Nephron (organoid): ENCODE measurements around the gene CHRNG.

Experiments
- H3K27ac Mint-ChIP-seq, 3 experiments: 2 replicates each; pipeline ENCODE4 v1.8.0; 2020; ENCODE audit warnings: mixed read lengths in 3 of 3, mild to moderate bottlenecking in 2 of 3, moderate library complexity in 1 of 3
- H3K27me3 Mint-ChIP-seq: 2 replicates; pipeline ENCODE4 v1.8.0; 2021; ENCODE audit warnings: low read depth, mild to moderate bottlenecking, moderate library complexity, mixed read lengths
- H3K36me3 Mint-ChIP-seq: 2 replicates; pipeline ENCODE4 v1.8.0; 2020; ENCODE audit warnings: low read depth, mixed read lengths
- H3K4me1 Mint-ChIP-seq: 2 replicates; pipeline ENCODE4 v1.8.0; 2020; ENCODE audit warnings: mixed read lengths
- H3K4me3 Mint-ChIP-seq, 3 experiments: 2 replicates each; pipeline ENCODE4 v1.8.0; 2020; ENCODE audit warnings: mild to moderate bottlenecking in 3 of 3, mixed read lengths in 3 of 3, moderate library complexity in 2 of 3
- H3K9me3 Mint-ChIP-seq: 2 replicates; pipeline ENCODE4 v1.8.0; 2020; ENCODE audit warnings: mixed read lengths
- CTCF ChIP-seq, 3 experiments: fragments of 200-600 bp; sonication (generic); IDR thresholded peaks; one replicate each; pipeline ENCODE4 v1.5.0; 2021; ENCODE audit warnings: antibody characterized with exemption in 3 of 3; ENCODE audit not compliant: unreplicated experiment in 3 of 3

Gene CHRNG

GRCh38 chr2:232521959-232522622, 17.4 kb upstream of the CHRNG start:
- Mint-ChIP-seq H3K4me3 (no peak overlapping the region), H3K4me1 (peaks cover 27% of the 10 kb centered on the region), H3K27ac (no peak overlapping the region), H3K9me3 (no peaks in the 10 kb centered on the region), H3K36me3 (no peaks in the 10 kb centered on the region), H3K27me3 (peaks cover 60% of the 10 kb centered on the region)
- peak; percentile 94 to 98 (median 97) for TF ChIP-seq CTCF (IDR thresholded peaks at IDR 0.05; ENCODE audit: unreplicated experiment in 3 of 3)

- no peaks in the 10 kb centered on the region for H3K36me3 Mint-ChIP-seq
Measured at GRCh38 chr2:232522623-232523401, 16.7 kb upstream of the CHRNG start.

GRCh38 chr2:232523402-232523681, 16.1 kb upstream of the CHRNG start:
- Mint-ChIP-seq H3K27ac (no peak overlapping the region), H3K4me1 (peaks cover 32% of the 10 kb centered on the region), H3K36me3 (no peaks in the 10 kb centered on the region), H3K27me3 (peaks cover 62% of the 10 kb centered on the region), H3K4me3 (peak overlapping the region in 1 of 3 experiments; percentile 50), H3K9me3 (no peaks in the 10 kb centered on the region)
- no peak for TF ChIP-seq CTCF (IDR thresholded peaks at IDR 0.05; ENCODE audit: unreplicated experiment in 3 of 3)

More at GRCh38 chr2:232522623-232523401, 16.7 kb upstream of the CHRNG start:
- peak overlapping the region in 2 of 3 experiments; percentile 30 to 50 for H3K4me3 Mint-ChIP-seq
- no peak for TF ChIP-seq CTCF (IDR thresholded peaks at IDR 0.05; ENCODE audit: unreplicated experiment in 3 of 3)
- H3K9me3 Mint-ChIP-seq, result no peaks in the 10 kb centered on the region
- H3K27ac Mint-ChIP-seq, result no peak overlapping the region
- peaks cover 28% of the 10 kb centered on the region for H3K4me1 Mint-ChIP-seq
- H3K27me3 Mint-ChIP-seq, result peaks cover 65% of the 10 kb centered on the region

GRCh38 chr2:232523682-232524597, 15.6 kb upstream of the CHRNG start:
- peaks cover 62% of the 10 kb centered on the region for H3K27me3 Mint-ChIP-seq
- H3K9me3 Mint-ChIP-seq, result no peaks in the 10 kb centered on the region
- peak; percentile 17 to 39 (median 32) for TF ChIP-seq CTCF (IDR thresholded peaks at IDR 0.05; ENCODE audit: unreplicated experiment in 3 of 3)
- peak overlapping the region in 2 of 3 experiments; percentile 28 to 52 for H3K27ac Mint-ChIP-seq
- H3K4me1 Mint-ChIP-seq, result peaks cover 33% of the 10 kb centered on the region
- peak overlapping the region; percentile 66 to 73 (median 71) for H3K4me3 Mint-ChIP-seq
- H3K36me3 Mint-ChIP-seq, result no peaks in the 10 kb centered on the region

GRCh38 chr2:232524771-232525170, 14.7 kb upstream of the CHRNG start:
- H3K4me1 Mint-ChIP-seq, result peaks cover 33% of the 10 kb centered on the region
- no peaks in the 10 kb centered on the region for H3K36me3 Mint-ChIP-seq
- no peak overlapping the region for H3K27ac Mint-ChIP-seq
- TF ChIP-seq CTCF (IDR thresholded peaks at IDR 0.05; ENCODE audit: unreplicated experiment in 3 of 3), result no peak
- no peaks in the 10 kb centered on the region for H3K9me3 Mint-ChIP-seq
- peak overlapping the region in 1 of 3 experiments; percentile 73 for H3K4me3 Mint-ChIP-seq
- peaks cover 56% of the 10 kb centered on the region for H3K27me3 Mint-ChIP-seq
